ENCODE data around the gene POU2AF2. TPM values are rescaled to one million over a fixed set of nuclear protein-coding genes. Genes with fewer than 3 reads are reported as not detected.

Gene POU2AF2
- total RNA-seq, 1 experiment from 2014 or later, result not detected

- Histone ChIP-seq H3K27me3 (ENCODE audit: insufficient read depth, low read length) (no peaks in the 10 kb centered on the region), H3K27ac (ENCODE audit: insufficient read length, low read depth, low read length) (no peak overlapping the region), H4K91ac (ENCODE audit: insufficient read length, low read depth, low read length) (no peak overlapping the region), H3K18ac (ENCODE audit: insufficient read length, low read depth, low read length) (no peak overlapping the region), H3K4ac (ENCODE audit: low read depth, low read length) (no peak overlapping the region), H3K56ac (ENCODE audit: insufficient read length, low read depth, low read length) (no peak overlapping the region), H3T11ph (ENCODE audit: low read length) (no peak overlapping the region), H3K4me1 (ENCODE audit: insufficient read depth, low read length) (no peaks in the 10 kb centered on the region), H4K5ac (ENCODE audit: insufficient read length, low read depth, low read length) (no peak overlapping the region), H2BK5ac (ENCODE audit: insufficient read length, low read length) (no peak overlapping the region), H3K23ac (ENCODE audit: insufficient read length, low read depth, low read length) (no peak overlapping the region), H2BK20ac (ENCODE audit: low read depth, low read length, poor library complexity, severe bottlenecking) (no peak overlapping the region), H4K8ac (replicated peaks; ENCODE audit: insufficient read length, low read depth, low read length) (no peak overlapping the region), H3K9me3 (ENCODE audit: control insufficient read depth, low read depth, low read length) (no peaks in the 10 kb centered on the region), H3K14ac (ENCODE audit: insufficient read depth, low read length) (no peak overlapping the region), H2BK120ac (ENCODE audit: low read depth, low read length, poor library complexity, severe bottlenecking) (no peak overlapping the region), H3K23me2 (ENCODE audit: insufficient read length, low read depth, low read length, poor library complexity, severe bottlenecking) (no peaks in the 10 kb centered on the region), H2AK5ac (ENCODE audit: insufficient read length, low read length) (no peak overlapping the region), H2AFZ (ENCODE audit: low read length) (no peak overlapping the region), H3K9ac (ENCODE audit: extremely low read depth, insufficient read length, low read length) (no peak overlapping the region), H3K79me1 (ENCODE audit: insufficient read depth, low read depth, low read length, poor library complexity, severe bottlenecking) (no peaks in the 10 kb centered on the region), H3K79me2 (ENCODE audit: insufficient read depth, low read length) (no peaks in the 10 kb centered on the region), H4K20me1 (ENCODE audit: control insufficient read depth, insufficient read depth, insufficient read length) (no peaks in the 10 kb centered on the region), H2BK15ac (ENCODE audit: low read depth, low read length) (no peak overlapping the region), H3K4me2 (ENCODE audit: insufficient read depth, insufficient read length, low read length) (no peak overlapping the region), H2BK12ac (ENCODE audit: insufficient read length, low read depth, low read length) (no peak overlapping the region)
- Mint-ChIP-seq H3K27me3 (ENCODE audit: low read depth) (peaks cover 5% of the 10 kb centered on the region; the same call in 1 of the 2 replicates), H3K4me3 (no peak overlapping the region), H3K36me3 (ENCODE audit: insufficient read depth in 1 of 3, low read depth in 3 of 3) (no peaks in the 10 kb centered on the region), H3K9me3 (no peaks in the 10 kb centered on the region; a peak in 2 of 5 replicates), H3K27ac (no peak overlapping the region), H3K4me1 (0 out of 4 replicates have a peak, but pooled peaks cover 2 to 3% of the 10 kb centered on the region in 2 experiments)
- DNase-seq, result no peak
- no peak for TF ChIP-seq CTCF (conservative IDR thresholded peaks at IDR 0.05)
- no CpG with 5 or more reads among the region's 1 CpG for WGBS (ENCODE audit: extremely low coverage, insufficient read length, low lambda C conversion rate)
Observed at GRCh38 chr11:111312076-111312475, 66.6 kb downstream of the POU2AF2 start.

All from H9 (cell line).